GM18519 (cell line): ENCODE data around the gene CNOT11.
"Not testable (repeated sequence)": the region's sequence is repeated elsewhere in the genome, so short reads cannot be mapped to it uniquely, and the experiment has no call there.

ENCODE experiments used
- ATAC-seq: cut with Tn5 transposase; IDR thresholded peaks from one replicate; pipeline ENCODE4 v1.9.1; 2021; ENCODE audit warnings: mild to moderate bottlenecking, moderate library complexity; ENCODE audit not compliant: unreplicated experiment, low FRiP score

Gene CNOT11

GRCh38 chr2:101244373-101244772 lies 8.3 kb upstream of the CNOT11 start:
- ATAC-seq = not testable (repeated sequence)

- ATAC-seq = not testable (repeated sequence)
Measured at GRCh38 chr2:101244899-101245298, 7.8 kb upstream of the CNOT11 start.

- not testable (repeated sequence) for ATAC-seq
Measured at GRCh38 chr2:101245468-101245867, 7.2 kb upstream of the CNOT11 start.

GRCh38 chr2:101248756-101249155 lies 3.9 kb upstream of the CNOT11 start:
- not testable (repeated sequence) for ATAC-seq

GRCh38 chr2:101249826-101250225 lies 2.9 kb upstream of the CNOT11 start:
- no peak for ATAC-seq

- not testable (repeated sequence) for ATAC-seq
Measured at GRCh38 chr2:101251246-101251781, 1.4 kb upstream of the CNOT11 start.

GRCh38 chr2:101251844-101252407 lies 760 bp upstream of the CNOT11 start:
- ATAC-seq = peak; percentile 23

GRCh38 chr2:101253013-101253702 lies 472 bp downstream of the CNOT11 start:
- ATAC-seq = peak; percentile 33

GRCh38 chr2:101253703-101254450 lies 1.2 kb downstream of the CNOT11 start:
- no peak for ATAC-seq

GRCh38 chr2:101255501-101255900 lies 2.8 kb downstream of the CNOT11 start:
- ATAC-seq = no peak

GRCh38 chr2:101256316-101256715 lies 3.6 kb downstream of the CNOT11 start:
- no peak for ATAC-seq

- ATAC-seq = no peak
Measured at GRCh38 chr2:101258804-101259203, 6.1 kb downstream of the CNOT11 start.

- ATAC-seq = no peak
Measured at GRCh38 chr2:101262142-101262541, 9.5 kb downstream of the CNOT11 start.

GRCh38 chr2:101263377-101263800 lies 10.7 kb downstream of the CNOT11 start:
- ATAC-seq = no peak

- ATAC-seq = no peak
Measured at GRCh38 chr2:101264360-101264939, 11.8 kb downstream of the CNOT11 start.

- ATAC-seq = no peak
Measured at GRCh38 chr2:101265893-101266499, 13.3 kb downstream of the CNOT11 start.

GRCh38 chr2:101267671-101268656 lies 15.3 kb downstream of the CNOT11 start:
- ATAC-seq = no peak

- ATAC-seq = no peak
Measured at GRCh38 chr2:101270700-101271259, 18.1 kb downstream of the CNOT11 start.
